NCI-H1105 treated with DMSO at 0.1 percent for 48 hours (cell line): ENCODE measurements around the gene CSTB.
"Not testable (repeated sequence)": the region's sequence is repeated elsewhere in the genome, so short reads cannot be mapped to it uniquely, and the experiment has no call there.

Source experiments
- DNase-seq: peaks from one replicate; lab custom pipeline; 2025; lab: John Stamatoyannopoulos, UW

The CSTB gene

GRCh38 chr21:43775795-43776430 lies at the start of gene CSTB:
CSTB (minus strand) TSS chr21:43776308; CDS start chr21:43776269, 39 bp downstream.
- peak; percentile 65 for DNase-seq

GRCh38 chr21:43825242-43825935 lies 49.3 kb upstream of the CSTB start:
- no peak for DNase-seq

GRCh38 chr21:43824333-43825241 lies 48.5 kb upstream of the CSTB start:
- no peak for DNase-seq

- not testable (repeated sequence) for DNase-seq
These were observed 46.6 kb upstream of the CSTB start for GRCh38 chr21:43822741-43823140.

GRCh38 chr21:43822166-43822565 lies 46.1 kb upstream of the CSTB start:
- DNase-seq, result not testable (repeated sequence)

- DNase-seq, result no peak
These were observed 44.4 kb upstream of the CSTB start for GRCh38 chr21:43820466-43820865.

GRCh38 chr21:43819511-43820405 lies 43.6 kb upstream of the CSTB start:
- DNase-seq, result no peak

GRCh38 chr21:43818685-43819084 lies 42.6 kb upstream of the CSTB start:
- no peak for DNase-seq

GRCh38 chr21:43817157-43818086 lies 41.3 kb upstream of the CSTB start:
- no peak for DNase-seq

GRCh38 chr21:43816611-43817071 lies 40.5 kb upstream of the CSTB start:
- no peak for DNase-seq

GRCh38 chr21:43815991-43816390 lies 39.9 kb upstream of the CSTB start:
- DNase-seq, result no peak

- no peak for DNase-seq
These were observed 39.1 kb upstream of the CSTB start for GRCh38 chr21:43815107-43815613.

GRCh38 chr21:43814215-43815106 lies 38.4 kb upstream of the CSTB start:
- no peak for DNase-seq

GRCh38 chr21:43813656-43813980 lies 37.5 kb upstream of the CSTB start:
- no peak for DNase-seq

- no peak for DNase-seq
These were observed 37.0 kb upstream of the CSTB start for GRCh38 chr21:43812957-43813655.

GRCh38 chr21:43812139-43812821 lies 36.2 kb upstream of the CSTB start:
- DNase-seq, result peak; percentile 87

- no peak for DNase-seq
These were observed 35.4 kb upstream of the CSTB start for GRCh38 chr21:43811262-43812105.
